ENCODE data around the gene PLEKHD1.

DNA sequence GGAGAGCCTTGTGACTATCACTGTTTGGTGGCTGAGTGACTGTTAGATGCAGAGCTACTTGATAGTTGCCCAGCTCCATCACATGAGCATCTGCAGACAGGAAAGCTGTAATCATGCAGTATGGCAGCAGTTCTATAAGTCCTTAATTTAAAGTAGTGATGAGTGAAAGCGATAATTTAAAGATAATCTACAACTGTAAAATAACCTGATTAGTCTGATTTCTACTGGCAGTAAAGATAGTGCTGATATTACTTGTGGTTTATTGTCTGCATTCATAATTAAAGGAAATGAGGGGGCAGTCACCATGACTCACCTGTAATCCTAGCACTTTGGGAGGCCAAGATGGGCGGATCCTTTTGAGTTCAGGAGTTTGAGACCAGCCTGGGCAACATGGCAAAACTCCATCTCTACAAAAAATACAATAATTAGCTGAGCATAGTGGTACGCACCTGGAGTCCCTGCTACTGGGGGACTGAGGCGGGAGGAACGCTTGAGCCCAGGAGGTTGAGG lies 41.2 kb upstream of the PLEKHD1 start:
- TF ChIP-seq, protein P1, sequence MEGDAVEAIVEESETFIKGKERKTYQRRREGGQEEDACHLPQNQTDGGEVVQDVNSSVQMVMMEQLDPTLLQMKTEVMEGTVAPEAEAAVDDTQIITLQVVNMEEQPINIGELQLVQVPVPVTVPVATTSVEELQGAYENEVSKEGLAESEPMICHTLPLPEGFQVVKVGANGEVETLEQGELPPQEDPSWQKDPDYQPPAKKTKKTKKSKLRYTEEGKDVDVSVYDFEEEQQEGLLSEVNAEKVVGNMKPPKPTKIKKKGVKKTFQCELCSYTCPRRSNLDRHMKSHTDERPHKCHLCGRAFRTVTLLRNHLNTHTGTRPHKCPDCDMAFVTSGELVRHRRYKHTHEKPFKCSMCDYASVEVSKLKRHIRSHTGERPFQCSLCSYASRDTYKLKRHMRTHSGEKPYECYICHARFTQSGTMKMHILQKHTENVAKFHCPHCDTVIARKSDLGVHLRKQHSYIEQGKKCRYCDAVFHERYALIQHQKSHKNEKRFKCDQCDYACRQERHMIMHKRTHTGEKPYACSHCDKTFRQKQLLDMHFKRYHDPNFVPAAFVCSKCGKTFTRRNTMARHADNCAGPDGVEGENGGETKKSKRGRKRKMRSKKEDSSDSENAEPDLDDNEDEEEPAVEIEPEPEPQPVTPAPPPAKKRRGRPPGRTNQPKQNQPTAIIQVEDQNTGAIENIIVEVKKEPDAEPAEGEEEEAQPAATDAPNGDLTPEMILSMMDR (conservative IDR thresholded peaks at IDR 0.05; ENCODE audit: low read length), result no peak
- no peak for TF ChIP-seq EZH2phosphoT487 (IDR thresholded peaks at IDR 0.05; ENCODE audit: borderline replicate concordance, low read depth, low read length)

Measured in OCI-LY7 (cell line).